Measurements from ENCODE around the gene ARAP2.
"Not testable (repeated sequence)": the region's sequence is repeated elsewhere in the genome, so short reads cannot be mapped to it uniquely, and the experiment has no call there.

ARAP2 gene

DNA sequence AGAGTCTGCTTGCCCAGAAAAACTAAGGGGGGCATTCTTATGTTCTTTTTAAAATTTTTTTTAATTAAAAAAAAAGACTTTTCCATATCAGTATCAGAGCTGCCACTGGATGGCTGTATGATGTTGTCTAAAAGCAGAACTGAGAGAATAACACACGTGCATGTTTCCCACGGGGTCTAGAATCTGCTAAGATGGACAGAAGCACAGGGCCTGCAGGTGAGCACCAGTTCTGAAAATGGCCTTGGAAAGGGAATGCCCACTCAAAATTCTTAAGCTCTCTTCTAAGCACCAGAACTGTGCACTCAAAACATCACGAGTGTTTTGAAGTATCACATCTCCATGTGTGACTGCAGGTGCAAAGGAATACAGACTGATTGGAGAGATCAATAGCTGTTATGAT is 61.1 kb downstream of the ARAP2 start:
- FAIRE-seq = no peak

DNA sequence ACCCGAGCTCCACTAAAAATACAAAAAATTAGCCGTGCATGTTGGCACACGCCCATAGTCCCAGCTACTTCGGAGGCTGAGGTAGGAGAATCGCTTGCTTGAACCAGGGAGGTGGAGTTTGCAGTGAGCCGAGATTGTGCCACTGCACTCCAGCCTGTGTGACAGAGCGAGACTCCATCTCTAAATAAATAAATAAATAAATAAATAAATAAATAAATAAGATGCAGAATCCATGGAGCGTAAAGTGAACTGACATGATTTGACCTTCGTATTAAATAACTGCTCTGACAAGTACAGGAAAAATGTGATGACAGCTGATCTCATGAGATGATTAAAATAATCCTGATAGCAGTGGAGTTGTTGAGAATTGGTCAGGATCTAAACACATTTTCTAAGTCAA is 62.0 kb downstream of the ARAP2 start:
- FAIRE-seq = not testable (repeated sequence)

DNA sequence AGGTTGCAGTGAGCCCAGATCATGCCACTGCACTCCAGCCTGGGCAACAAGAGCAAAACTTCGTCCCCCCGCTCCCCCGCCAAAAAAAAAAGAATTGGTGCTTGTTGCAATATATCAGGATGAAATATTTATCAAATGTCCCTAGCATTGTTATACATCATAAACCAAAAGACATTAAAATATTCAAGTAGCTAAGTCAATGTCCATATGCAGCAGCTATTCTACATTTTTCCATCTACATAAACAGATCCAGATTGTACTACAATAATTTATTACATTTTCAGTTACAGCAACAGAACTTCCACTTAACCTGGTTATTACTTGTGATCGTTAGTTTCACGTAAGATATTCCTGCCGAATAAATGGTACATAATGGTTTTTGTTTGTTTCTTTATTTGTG is 64.1 kb downstream of the ARAP2 start:
- no peak for FAIRE-seq

DNA sequence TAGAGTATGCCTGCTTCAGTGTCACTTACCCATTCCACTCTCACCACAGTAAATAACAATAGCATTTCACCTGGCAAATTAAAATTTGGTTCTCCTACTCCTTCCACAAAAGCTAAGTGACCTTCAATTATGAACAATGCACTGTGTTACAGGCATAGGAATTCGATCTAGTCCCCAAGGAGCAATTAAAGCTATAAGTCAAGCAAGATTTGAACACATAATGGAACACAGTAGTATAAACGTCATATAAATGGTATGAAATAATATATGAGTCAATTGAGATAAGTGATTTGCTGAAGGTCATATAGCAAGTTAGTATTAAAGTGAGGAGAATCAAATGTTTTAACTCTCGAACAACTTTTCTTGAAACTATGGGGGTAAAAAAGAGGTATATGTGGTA is 65.8 kb downstream of the ARAP2 start:
- FAIRE-seq = no peak

DNA sequence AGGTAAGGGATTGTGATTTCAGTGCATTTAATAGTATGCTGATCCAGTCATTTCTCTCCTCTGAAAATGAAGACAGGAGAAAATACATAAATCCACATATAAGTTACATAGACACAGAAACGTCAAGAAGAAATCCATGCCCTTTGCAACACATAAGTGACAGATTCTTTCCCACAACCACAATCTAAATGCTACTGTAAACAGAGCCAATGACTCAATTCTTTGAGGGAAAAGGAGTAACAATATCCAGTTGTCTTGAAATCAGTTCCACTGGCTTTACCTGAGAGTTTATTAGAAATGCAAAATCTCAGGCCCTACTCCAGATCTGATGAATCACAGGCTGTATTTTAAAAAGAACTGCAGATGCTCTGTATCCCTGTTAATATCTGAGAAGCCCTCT is 66.4 kb downstream of the ARAP2 start:
- FAIRE-seq = no peak

DNA sequence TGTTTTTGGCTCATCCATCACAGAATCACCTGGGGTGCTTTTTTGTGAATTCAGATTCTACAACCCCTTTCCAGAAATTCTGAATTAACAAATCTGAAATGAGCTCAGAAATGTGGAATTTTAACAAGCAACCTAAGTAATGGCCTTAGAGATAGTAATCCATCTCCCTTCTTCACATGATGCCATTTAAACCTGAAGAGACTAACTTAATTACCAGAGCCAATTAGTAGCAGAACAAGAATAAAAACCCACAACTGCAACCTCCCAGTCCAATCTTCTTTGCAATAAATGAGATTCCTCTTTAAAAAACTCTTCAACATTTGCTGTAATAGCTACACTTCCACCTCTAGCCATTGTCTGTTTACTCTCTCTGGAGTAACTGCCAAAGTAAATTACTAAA is 69.7 kb downstream of the ARAP2 start:
- no peak for FAIRE-seq

DNA sequence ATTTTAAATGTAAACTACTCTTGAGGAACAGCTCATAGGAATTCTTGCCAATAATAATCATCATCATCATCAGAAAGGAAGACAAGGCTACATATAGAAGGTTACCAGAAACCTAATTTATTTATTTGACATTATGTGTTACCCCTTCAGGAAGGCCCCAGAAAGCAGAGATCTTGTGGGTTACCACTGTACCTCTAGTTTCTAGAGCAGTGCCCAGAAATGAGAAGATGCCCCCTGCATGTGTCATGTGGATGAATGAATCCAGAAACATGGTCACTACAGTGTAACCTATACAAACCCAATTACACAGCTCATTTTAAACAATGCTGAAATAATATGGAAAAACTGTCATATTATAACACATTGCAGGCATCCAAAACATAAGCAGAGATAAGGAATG is 70.4 kb downstream of the ARAP2 start:
- no peak for FAIRE-seq

DNA sequence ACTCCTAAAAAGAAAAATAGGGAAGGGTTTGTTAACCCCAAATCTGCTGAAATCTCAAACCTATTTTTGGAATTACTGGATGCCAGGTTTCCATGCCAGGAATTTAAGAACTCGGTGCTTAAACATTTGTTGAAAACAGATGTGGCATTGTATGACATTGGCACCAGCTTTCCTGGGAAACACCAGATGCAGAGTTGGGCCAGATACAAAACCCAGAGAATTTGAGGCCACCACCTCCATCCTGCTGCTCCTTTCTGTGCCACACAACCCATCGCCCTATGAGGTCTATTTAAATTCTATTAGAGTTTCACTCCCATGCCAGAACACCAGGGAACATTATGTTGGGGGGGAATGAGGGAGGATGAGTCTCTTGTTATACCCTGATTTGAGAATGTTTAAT is 71.7 kb downstream of the ARAP2 start:
- FAIRE-seq = no peak

DNA sequence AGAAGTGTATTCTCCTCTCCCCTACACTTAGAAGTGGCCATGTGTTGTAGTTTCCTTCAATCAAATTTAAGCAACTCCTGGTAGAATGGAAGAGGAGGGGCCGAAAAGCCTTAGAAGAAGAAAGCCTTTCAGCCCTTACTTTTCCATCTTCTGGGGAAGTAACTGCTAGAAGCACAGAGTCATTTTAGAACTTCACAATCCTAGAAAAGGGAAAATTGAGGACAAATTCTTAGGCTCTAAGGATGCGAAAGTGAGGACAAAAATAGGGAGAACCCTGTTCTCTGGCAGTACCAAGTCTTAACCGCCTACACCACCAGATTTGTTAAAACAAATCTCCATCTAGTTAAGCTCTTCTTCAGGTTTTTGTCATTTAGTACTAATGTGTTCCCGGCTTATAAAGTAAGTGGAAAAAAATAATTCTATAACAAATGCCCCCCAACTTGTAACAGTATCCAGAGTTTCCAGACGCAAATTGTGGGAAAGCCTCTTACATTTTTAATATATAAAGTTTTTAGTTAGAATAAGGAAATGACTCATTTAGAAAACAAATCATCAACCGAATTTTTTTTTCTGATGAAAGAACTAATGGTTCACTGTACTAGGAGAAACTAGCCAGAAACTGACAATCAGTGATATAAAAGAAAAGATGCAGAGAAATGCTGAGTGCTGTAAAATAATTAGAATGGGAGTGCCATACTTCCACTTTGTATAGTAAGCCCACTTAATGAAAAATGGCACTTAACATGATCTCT is 76.0 kb downstream of the ARAP2 start:
- FAIRE-seq = no peak

DNA sequence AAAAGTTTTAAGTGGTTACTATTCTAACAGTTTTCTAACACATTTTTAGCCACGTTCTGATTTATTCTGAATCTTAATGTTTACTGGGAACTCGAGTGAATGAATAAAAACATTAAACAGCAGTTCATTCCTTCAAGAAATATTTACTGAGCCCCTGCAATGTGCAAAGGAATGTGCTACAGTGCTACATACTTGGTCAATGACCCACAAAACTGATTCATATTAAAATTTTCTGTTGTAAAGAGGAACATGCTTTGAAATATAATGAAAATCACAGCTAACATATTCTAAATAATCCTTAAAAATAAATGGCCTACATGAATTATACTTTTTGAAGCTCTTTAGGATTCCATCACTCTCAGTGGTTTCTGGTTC is 78.7 kb downstream of the ARAP2 start:
- FAIRE-seq = no peak

DNA sequence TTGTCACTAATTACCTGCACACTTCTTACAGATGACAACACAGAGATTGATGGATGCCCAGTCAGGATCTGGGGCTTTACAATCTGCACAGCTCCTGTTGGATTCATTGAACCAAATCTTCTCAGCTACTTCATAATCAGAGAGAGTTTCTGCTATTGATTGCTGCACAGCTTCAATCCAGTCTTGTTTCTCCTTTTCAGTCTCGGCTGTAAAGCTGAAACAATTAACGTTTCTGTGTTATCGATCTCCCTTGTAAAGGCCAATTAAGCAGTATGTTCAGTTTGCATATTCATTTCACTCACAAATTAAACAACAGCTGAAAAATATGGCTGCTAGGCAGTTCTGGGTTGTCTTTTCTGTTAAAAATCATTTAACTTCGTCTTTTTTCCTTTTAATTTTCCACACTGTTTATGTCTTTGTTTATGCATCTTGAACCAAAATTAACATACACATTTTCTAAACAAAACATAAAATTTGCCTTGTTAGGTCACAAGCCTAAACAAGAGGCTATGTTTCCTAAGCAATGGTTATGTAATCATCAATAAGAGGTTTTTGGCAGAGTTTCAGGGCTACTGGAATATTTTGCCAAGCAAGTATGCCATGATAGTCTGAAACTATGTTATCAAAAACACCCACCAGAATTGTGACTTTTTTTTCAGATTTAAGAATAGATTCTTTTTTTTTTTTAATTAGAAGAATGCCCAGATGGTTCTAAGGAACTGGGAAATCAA is 79.2 kb downstream of the ARAP2 start:
- no peak for FAIRE-seq

DNA sequence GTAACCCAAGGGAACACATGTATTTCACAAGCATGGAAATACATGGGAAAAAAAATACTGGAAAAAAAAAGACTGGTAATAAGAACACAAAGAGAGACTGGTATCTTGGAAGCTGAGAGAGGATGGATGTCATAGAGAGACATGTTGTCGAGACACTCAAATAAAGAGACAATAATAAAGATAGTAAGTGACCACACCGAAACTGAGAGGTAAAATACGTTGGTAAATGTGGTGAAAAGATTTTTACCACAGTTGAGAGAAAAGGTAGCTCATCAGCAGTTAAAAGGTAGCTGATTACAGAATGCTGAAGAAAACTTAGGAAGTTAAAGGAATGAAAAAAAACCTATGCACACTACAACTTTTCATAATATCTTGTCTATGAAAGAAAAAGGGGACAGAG is 81.1 kb downstream of the ARAP2 start:
- no peak for FAIRE-seq

DNA sequence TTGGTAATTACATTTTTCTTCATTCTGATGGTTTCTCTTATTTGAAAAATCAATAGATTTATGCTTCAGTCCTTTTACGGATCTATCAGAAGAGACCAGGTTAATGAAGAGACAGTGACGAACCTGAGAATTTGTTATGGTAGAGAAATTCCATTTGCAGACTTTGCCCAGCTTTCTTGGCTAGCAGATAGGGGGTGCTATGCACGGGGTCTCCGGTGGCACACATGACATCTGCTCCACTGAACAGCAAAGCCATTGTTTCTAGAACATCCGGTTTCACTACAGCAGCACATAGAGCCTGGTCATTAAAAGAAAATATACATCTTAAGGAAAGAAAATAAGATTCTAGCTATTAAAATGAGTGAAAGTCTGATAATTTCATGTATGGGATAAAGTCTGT is 85.1 kb downstream of the ARAP2 start:
- FAIRE-seq = no peak

DNA sequence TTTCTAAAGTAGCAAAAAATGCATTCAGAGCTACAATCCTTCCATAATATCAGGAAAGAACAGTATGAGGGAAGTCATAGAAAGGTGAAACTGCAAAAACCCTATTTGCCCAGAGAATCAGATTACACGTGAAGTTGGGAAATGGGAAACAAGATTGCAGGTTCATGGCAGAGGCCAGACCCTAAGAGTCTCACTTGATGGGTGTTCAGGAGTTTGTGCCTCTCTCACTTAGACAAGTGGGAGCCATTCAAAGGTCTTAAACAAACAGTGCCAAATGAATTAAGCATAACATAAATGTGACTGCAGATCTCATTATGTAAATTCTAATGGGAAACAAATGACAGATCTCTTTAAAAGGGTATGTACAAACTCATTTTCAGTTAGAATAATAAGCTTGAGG is 91.6 kb downstream of the ARAP2 start:
- no peak for FAIRE-seq

DNA sequence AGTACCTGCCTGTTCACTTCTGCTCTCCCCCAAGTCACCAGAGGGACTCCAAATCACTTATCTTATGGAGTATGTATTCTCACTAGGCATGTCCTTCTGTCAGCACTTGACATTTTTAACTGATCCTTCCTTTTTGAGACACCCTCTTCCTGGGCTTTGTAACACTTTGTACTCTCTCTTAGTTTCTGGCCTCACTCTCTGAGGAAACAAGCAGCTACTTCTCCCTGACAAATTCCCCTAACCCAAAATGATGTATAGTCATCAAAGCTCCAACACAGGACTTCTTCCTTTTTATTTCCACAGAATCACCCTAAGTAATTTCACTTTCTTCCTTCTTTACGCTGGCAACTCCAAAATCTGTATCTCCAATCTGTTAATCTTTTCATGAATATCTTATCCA is 101.8 kb downstream of the ARAP2 start:
- FAIRE-seq = no peak

DNA sequence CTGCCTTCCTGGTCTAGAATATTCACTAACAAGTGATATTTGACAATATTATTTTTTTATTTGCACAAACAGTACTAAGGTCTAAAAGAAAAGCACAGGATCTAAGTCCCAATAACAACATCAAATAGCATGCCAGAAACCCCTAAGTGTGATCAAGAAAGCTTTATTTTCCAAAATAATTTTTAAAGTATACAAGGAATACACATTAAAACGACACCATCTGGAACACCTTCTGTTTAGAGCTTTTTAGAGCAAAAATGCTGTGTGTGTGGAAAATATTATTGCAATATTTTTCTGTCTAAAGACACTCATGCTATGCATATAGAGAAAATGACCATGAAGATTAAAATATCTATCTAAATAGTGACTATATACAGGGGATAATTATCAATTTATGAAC is 103.1 kb downstream of the ARAP2 start:
- FAIRE-seq = no peak

DNA sequence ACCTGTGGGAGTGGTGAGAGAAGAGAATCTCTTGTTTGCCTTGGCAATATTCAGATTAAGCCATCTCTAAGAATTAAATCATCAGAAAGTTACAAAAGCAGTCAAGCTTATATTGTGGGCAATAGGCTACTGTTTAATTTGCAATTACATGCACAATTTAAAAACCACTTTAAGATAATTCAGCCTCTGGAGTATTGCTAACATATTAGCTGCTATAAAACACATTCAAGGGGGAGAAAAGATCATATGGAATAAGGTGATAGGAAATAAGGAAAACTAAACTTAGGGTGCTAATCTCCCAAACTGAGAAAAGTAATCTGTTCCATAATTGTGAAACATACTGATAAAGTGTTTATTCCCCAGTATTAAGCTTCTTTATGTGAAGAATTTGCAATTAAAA is 103.9 kb downstream of the ARAP2 start:
- FAIRE-seq = no peak

DNA sequence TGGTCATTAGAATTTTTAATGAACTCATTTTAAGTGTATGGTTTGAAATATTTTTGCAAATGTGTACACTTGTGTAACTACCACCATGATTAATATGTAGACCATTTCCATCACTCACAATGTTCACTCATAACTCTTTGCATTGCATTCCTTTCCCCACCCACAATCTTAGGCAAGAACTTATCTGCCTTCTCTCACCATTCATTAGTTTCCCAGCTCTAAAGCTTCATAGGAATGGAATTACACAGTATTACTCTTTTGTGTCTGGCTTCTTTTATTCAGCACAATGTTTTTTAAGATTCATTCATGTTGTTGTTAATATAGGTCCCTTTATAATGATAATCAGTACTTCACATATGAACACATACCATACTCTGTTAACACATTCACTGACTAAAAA is 106.1 kb downstream of the ARAP2 start:
- no peak for FAIRE-seq

DNA sequence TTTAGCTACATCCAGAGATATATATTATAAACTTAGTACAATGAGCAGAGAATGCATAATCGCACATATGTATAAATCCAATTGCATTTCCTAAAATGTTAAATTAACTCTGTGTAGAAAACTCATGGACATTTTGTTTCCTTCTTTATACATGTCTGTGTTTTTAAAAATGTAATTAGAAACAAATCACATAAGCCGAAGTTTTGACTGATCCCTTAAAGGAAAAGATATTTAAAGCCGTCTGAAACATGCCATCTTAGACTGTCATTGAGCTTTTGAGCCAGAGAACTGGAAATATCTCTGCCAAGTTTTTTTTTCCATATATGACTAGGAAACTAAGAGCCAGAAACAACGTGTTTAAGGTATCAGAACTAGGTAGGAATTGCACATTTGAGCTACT is 107.0 kb downstream of the ARAP2 start:
- FAIRE-seq = no peak

DNA sequence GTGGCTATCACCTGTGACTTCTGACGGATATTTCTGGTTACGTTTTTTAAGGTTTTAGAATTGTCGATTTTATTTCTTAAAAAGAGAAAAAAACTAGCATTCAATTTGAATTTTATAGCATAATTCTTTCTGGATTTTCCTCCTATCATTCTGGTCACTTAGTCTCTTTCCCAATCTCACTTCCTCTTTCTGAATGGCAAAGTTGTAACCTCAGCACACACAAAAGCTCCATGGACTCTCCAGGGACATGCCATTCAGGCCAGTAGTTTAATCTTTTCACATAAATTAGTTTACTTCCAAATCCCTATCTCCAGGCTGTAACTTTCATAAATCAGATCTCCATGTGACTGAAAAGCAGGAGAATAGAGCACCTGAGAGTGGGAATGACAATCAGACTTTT is 110.7 kb downstream of the ARAP2 start:
- no peak for FAIRE-seq

DNA sequence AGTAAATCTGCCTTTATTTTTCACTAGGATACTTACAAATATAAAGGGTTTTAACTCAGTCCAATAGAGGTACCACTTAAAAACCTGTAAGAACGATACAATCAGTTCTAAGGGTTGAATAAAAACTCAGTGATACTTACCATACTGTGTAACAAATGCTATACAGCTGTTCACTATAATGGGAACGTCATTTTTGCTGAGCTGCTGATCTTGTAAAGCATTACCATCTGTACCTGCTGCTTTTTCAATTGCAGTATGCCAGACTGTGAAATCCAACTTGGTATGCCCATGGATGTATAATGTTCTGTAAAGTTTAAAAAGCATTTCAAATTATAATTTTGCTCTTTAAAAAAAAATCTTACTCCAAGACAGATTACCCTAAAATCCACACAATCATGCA is 111.2 kb downstream of the ARAP2 start:
- no peak for FAIRE-seq

DNA sequence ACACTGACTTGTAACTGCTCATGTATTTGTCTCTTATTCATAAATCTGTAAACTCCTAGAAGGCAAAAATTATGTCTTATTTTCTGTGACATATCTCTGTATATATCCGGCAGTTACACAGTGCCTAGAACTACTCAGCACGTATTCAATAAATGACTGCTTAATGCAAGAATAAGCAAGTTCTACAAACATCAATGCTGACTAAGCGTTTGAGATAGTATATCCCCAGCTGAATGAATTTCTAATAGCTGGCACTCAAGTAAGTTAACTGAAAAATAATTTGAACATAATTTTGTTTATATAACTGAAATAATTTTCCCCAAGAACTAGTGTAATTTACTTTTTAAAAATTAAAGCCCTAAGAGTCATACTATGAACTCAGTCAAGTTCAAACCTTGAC is 113.7 kb downstream of the ARAP2 start:
- FAIRE-seq = no peak

DNA sequence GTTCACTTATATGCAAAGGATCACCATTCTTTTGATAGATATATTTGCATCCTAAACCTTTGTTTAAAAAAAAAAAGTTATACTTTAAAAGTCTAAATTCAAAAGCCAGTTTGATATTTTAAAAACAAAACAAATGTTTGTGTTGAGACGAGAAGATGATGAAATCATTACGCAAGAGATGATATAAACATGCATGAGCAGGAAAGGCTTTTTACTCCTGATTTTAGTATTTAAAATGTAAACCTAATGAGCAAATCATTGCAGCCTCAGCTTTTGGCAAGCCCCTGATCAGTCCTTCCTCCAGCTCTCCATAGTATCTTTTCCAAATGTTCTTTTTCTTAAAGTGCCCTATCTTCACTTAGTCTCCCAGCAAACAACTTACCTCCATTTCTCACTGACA is 115.6 kb downstream of the ARAP2 start:
- no peak for FAIRE-seq

DNA sequence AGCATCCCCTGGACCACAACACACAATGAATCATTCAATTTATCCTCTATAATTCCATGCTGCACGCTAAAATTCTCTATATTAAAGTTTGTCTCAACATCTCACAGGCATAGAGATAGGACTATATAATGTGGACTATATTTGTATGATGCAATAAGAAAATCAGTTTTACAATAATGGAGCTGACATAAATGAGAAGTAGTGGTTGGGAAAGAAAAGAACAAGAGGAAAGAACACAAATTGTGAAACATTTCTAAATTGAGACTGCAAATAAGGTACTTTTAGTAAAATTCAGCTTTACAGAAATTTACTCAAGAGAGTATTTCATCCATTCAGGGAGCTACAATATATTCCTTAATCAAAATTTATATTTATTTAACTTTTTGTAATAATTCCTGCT is 120.4 kb downstream of the ARAP2 start:
- FAIRE-seq = no peak

DNA sequence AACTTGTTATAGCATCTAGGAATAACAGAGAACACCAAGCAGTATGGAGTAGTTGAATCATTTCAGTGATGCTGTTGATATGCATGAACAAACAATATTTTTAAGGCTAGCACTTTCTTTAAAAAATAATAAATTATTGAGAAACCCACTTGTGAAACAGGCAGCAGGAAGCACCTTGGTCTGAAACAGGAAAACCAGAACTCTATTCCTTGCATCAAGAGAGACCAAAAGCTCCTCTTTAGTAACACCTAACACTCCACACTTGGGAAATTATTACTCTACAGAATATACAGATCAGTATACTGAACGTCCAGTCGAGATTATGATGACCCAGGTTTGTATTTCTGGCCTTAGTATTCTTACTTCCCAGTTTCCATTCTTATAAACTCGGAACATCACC is 129.0 kb downstream of the ARAP2 start:
- no peak for FAIRE-seq

Data from endometrium (tissue), 2 donors.